ENCODE results near the gene SMC1B.

The SMC1B gene

DNA sequence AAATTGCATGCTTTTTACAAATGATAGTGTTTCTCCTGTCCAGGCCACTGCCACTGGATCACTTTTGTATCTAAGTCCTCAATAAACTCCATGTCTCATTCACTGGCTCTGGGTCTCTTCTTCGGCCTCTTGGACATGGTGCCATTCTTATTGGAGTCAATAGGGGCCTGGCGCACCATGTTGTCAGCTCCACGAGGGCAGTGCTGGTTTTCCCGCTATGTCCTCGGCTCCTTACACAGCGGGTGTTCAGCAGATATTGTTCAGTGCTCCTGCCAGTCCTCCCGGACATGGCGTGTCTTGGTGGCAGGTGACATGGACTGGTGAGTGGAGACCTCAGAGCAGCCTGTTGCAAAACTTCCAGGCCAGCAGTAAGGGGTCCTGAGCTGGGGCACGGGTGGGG lies 107.3 kb downstream of the SMC1B start:
- no peak overlapping the region for H3K4me3 ChIP-seq (ENCODE audit: low read depth, low read length)
- H3K4me1 ChIP-seq: no peaks in the 10 kb centered on the region
- H3K27me3 ChIP-seq: no peaks in the 10 kb centered on the region
- DNase-seq: no peak
- TF ChIP-seq, protein P1, sequence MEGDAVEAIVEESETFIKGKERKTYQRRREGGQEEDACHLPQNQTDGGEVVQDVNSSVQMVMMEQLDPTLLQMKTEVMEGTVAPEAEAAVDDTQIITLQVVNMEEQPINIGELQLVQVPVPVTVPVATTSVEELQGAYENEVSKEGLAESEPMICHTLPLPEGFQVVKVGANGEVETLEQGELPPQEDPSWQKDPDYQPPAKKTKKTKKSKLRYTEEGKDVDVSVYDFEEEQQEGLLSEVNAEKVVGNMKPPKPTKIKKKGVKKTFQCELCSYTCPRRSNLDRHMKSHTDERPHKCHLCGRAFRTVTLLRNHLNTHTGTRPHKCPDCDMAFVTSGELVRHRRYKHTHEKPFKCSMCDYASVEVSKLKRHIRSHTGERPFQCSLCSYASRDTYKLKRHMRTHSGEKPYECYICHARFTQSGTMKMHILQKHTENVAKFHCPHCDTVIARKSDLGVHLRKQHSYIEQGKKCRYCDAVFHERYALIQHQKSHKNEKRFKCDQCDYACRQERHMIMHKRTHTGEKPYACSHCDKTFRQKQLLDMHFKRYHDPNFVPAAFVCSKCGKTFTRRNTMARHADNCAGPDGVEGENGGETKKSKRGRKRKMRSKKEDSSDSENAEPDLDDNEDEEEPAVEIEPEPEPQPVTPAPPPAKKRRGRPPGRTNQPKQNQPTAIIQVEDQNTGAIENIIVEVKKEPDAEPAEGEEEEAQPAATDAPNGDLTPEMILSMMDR (IDR thresholded peaks at IDR 0.05; ENCODE audit: low read depth, low read length): no peak
- H3K36me3 ChIP-seq: no peaks in the 10 kb centered on the region
- H3K9me3 ChIP-seq: no peaks in the 10 kb centered on the region

DNA sequence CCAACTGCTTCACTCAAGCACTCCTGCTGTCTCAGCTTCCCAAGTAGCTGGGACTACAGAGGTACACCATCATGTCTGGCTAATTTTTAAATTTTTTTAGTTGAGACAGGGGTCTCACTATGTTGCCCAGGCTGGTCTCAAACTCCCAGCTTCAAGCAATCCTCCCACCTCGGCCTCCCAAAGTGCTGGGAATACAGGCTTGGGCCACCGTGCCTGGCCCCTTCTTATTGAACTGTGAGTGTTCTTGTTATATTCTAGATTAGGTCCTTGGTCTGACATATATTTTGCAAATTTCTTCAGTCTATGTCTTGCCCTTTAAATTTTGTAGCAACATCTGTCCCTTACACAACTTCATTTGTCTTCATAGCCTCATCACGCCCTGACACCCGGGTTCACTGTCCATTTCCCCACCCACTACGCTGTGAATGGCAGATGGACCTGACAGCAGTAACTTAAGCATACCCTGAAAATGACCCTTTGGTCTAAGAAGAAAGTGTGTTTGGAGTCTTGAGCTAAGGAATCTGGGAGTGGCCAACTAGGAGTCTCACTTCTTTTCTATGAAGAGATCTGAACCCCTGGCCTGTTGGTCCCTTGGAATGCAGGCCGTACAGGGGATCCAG lies 107.8 kb downstream of the SMC1B start:
- H3K36me3 ChIP-seq: no peaks in the 10 kb centered on the region
- TF ChIP-seq, protein P1 (IDR thresholded peaks at IDR 0.05; ENCODE audit: low read depth, low read length): no peak
- no peaks in the 10 kb centered on the region for H3K9me3 ChIP-seq
- H3K27me3 ChIP-seq: no peaks in the 10 kb centered on the region
- no peaks in the 10 kb centered on the region for H3K4me1 ChIP-seq
- no peak for DNase-seq
- no peak overlapping the region for H3K4me3 ChIP-seq (ENCODE audit: low read depth, low read length)

DNA sequence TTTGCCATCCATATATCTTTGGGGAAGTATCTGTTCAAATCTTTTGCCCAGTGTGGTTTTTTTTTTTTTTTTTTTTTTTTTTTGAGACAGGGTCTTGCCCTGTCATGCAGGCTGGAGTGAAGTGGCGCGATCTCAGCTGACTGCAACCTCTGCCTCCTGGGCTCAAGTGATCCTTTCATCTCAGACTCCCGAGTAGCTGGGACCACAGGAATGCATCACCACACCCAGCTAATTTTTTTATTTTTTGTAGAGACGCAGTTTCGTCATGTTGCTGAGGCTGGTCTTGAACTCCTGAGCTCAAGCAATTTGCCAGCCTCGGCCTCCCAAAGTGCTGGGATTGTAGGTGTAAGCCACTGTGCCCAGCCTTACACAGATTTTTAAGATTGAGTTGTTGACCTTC lies 108.4 kb downstream of the SMC1B start:
- TF ChIP-seq, protein P1 (IDR thresholded peaks at IDR 0.05; ENCODE audit: low read depth, low read length): no peak
- H3K4me1 ChIP-seq: no peaks in the 10 kb centered on the region
- no peaks in the 10 kb centered on the region for H3K9me3 ChIP-seq
- H3K27me3 ChIP-seq: no peaks in the 10 kb centered on the region
- no peaks in the 10 kb centered on the region for H3K36me3 ChIP-seq
- no peak overlapping the region for H3K4me3 ChIP-seq (ENCODE audit: low read depth, low read length)
- no peak for DNase-seq

DNA sequence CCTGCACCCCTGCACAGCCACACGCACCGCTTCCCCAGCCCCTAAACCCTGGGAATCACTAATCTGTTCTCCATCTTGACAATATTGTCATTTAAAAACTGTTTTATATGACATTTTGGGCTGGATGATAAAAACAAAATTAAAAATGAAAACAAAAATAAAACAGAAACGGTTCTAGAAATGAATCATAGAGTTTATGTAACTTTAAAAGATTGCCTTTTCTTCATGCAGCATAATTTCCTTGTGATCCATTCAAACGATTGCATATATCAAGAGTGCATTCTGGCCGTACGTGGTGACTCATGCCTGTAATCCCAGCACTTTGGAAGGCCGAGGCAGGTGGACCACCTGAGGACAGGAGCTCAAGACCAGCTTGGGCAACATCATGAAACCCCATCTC lies 110.2 kb downstream of the SMC1B start:
- DNase-seq: no peak
- no peaks in the 10 kb centered on the region for H3K27me3 ChIP-seq
- no peaks in the 10 kb centered on the region for H3K36me3 ChIP-seq
- no peaks in the 10 kb centered on the region for H3K4me1 ChIP-seq
- TF ChIP-seq, protein P1 (IDR thresholded peaks at IDR 0.05; ENCODE audit: low read depth, low read length): no peak
- no peaks in the 10 kb centered on the region for H3K9me3 ChIP-seq
- no peak overlapping the region for H3K4me3 ChIP-seq (ENCODE audit: low read depth, low read length)

DNA sequence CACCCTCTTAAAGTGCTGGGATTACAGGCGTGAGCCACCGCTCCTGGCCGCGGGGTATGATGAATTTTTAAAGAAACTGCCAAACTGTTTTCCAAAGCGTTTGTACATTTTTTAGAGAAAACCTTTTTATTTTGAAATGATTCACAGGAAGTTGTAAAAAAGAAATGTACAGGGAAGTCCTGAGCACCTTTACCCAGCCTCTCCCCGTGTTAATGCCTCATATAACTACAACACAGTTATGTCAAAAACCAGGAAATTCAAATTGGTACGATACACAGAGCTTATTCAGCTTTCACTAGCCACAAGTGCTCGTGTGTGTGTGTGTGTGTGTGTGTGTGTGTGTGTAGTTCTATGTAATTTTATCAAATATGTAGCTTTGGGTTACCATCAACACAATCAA lies 110.6 kb downstream of the SMC1B start:
- Histone ChIP-seq H3K4me1 (no peaks in the 10 kb centered on the region), H3K36me3 (no peaks in the 10 kb centered on the region), H3K9me3 (no peaks in the 10 kb centered on the region), H3K4me3 (ENCODE audit: low read depth, low read length) (no peak overlapping the region), H3K27me3 (no peaks in the 10 kb centered on the region)
- TF ChIP-seq, protein P1 (IDR thresholded peaks at IDR 0.05; ENCODE audit: low read depth, low read length): no peak
- DNase-seq: no peak

DNA sequence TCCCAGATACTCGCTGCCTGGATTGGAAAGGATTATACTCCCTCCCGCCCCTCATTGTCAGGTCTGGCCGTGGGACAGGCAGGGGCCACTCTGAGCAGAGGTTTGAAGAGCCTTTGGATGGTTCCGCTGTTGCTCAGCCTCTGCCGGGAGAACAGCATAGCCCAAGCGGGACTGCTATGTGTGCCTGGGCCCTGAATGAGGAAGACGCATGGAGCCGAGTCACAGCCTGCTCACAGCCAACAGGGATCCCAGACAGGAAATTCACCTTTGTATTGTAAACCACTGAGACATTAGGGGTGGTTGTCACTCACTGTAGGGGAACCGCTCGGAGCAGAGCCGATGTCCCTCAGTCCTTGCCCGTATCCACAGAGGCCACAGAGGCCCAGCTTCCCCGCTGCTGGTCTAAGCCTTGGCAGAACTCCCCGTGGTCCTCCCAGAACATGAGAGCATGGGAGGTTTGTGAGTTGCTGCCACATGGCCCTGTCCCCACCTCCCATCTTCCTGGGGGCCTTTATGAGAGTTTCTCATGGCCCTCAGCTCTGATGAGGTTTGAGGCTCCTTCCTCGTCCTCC lies 114.4 kb downstream of the SMC1B start:
- no peaks in the 10 kb centered on the region for H3K27me3 ChIP-seq
- H3K4me3 ChIP-seq (ENCODE audit: low read depth, low read length): no peak overlapping the region
- TF ChIP-seq, protein P1 (IDR thresholded peaks at IDR 0.05; ENCODE audit: low read depth, low read length): no peak
- no peaks in the 10 kb centered on the region for H3K4me1 ChIP-seq
- H3K9me3 ChIP-seq: no peaks in the 10 kb centered on the region
- H3K36me3 ChIP-seq: no peaks in the 10 kb centered on the region
- DNase-seq: no peak
